NCI-H2196 (cell line): ENCODE measurements around the gene WWP2.

Source experiments
- DNase-seq: peaks from one replicate; lab custom pipeline; 2025; ENCODE audit not compliant: unreplicated experiment; lab: John Stamatoyannopoulos, UW

WWP2 gene

DNA sequence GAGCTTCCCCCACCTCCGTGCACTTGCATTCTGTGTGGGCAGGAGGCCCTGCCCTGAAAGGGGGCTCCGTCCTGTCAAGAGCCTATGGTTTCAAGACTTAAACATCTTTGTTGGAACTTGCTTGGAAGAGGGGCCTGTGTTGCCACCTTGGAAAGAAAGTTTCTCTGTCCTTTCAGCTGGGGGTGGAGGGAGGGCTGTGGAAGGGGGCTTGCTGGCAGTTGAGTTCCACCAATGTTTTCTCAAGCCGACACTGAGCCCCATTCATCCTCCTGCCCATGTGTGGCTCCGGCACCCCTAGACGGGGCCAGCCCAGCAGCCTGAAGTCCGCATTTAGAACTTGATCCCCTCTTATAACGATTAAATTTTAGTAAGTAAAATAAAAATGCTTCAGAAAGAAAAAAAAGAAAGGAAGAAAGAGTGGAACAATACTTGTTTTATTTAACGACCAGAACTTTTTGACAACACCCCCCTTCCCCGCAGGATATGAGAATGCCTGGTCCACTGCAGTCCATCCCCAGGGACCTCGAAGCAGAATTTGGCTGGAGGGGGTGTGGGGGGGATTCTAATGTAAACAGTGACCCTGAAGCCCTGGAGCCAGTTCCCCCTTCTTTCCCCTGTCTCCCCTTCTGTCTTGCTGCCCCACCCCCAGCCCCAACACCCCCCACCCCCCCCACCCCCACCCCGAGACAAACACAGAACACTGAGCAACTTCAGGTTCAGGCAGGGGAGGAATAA is 162.1 kb downstream of the WWP2 start:
- no peak for DNase-seq

GRCh38 chr16:69924777-69925191 is 162.7 kb downstream of the WWP2 start:
- DNase-seq, result no peak

- DNase-seq, result no peak
Observed at GRCh38 chr16:69925311-69925710, 163.2 kb downstream of the WWP2 start.

DNA sequence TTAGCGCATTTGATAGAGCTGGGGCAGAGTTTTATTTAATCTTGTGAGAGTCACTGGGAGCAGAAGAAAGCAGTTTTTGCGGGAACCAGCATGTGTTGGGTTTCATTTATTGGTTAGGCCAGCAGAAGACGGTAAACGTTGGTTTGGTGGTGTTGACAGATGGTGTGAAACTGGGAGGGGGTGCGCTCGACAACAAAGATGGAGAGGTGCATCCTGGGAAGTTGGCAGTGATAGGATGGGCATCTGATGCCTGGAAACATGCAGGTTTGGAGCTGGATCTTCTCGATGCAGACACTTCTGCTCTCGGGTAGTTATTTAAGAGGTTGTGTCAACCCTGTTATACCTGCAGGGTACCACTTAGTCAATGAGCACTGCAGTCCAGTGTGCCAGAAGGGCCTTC is 164.1 kb downstream of the WWP2 start:
- no peak for DNase-seq

GRCh38 chr16:69927056-69927757 is 165.1 kb downstream of the WWP2 start:
- no peak for DNase-seq

GRCh38 chr16:69928856-69929400 is 166.8 kb downstream of the WWP2 start:
- DNase-seq, result no peak

- no peak for DNase-seq
Observed at GRCh38 chr16:69929480-69929879, 167.3 kb downstream of the WWP2 start.

DNA sequence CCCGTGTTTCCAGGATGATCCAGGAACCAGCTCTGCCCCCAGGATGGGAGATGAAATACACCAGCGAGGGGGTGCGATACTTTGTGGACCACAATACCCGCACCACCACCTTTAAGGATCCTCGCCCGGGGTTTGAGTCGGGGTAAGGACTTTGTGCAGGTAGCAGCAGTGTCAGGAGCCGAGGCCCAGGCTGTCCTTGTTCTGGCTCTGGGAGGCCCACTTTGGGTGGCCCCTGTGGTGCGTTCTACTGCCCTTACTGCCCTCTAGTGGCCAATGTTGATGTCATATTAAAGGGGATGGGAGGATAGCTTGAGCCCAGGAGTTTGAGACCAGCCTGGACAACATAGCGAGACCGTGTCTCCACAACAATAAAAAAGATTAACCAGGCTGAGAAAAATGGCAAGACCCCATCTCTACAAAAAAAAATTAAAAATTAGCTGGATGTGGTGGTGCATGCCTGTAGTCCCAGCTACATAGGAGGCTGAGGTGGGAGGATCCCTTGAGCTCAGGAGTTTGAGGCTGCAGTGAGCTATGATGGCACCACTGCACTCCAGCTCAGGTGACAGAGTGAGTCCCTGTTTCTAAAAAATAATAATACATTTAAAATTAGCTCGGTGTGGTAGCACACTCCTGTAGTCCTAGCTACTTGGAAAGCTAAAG is 168.1 kb downstream of the WWP2 start:
- peak; percentile 44 for DNase-seq

- no peak for DNase-seq
Observed at GRCh38 chr16:69931631-69932030, 169.5 kb downstream of the WWP2 start.

DNA sequence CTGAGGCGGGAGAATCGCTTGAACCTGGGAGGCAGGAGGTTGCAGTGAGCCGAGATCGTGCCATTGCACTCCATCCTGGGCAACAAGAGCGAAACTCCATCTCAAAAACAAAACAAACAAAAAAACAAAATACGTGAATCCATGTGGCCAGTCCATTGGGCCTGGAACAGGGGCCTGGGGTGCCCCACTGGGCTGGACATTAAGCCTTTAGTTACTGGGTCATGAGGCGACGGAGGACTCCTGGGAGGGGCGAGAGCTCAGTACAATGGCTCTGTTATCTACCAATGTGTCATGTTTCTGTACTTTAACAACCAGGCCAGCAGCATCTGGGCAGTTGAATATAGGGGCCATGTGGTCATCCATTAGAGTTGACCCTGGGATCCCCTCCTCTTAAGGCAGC is 170.1 kb downstream of the WWP2 start:
- DNase-seq, result no peak

GRCh38 chr16:69932691-69933392 is 170.7 kb downstream of the WWP2 start:
- DNase-seq, result no peak

DNA sequence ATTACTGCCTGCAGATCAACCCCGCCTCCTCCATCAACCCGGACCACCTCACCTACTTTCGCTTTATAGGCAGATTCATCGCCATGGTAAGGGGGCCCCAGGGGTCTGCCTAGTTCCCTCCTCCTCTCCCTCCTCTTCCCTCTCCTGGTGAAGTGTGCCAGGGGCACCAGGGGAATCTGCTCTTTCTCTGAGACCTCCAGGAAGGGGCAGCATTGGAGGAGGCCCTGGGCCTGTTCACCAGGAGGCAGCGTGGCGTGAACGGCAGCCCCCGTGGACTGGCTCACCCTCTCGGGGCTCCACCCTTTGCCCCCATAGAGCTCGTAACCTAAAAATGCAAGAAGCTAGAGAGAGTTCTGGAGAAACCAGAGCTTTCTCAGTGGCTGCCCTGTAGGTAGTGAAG is 171.9 kb downstream of the WWP2 start:
- no peak for DNase-seq

GRCh38 chr16:69934751-69935150 is 172.6 kb downstream of the WWP2 start:
- DNase-seq, result no peak

GRCh38 chr16:69935278-69935711 is 173.2 kb downstream of the WWP2 start:
- no peak for DNase-seq

- DNase-seq, result no peak
Observed at GRCh38 chr16:69935740-69936139, 173.6 kb downstream of the WWP2 start.

GRCh38 chr16:69936252-69936651 is 174.1 kb downstream of the WWP2 start:
- DNase-seq, result no peak

DNA sequence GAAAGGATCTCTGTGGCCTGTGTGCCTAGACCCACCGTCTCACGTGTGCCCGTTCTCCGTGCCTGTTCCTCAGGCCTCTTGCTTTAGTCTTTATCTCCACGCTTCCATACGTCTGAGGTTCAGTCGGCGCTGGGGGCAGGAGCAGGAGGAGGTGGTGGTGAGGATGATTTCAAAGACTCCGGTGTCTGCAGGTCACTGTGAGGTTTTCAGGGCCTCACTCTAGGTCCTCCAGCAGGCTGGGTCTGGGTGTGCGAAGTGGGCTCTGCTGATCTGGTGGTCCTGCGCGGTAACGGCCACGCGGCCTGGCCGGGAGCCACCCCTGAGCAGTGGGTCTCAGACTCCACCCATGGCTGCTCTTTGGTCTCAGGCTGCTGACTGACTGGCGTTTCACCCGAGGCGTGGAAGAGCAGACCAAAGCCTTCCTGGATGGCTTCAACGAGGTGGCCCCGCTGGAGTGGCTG is 174.6 kb downstream of the WWP2 start:
- no peak for DNase-seq

GRCh38 chr16:69937465-69937951 is 175.4 kb downstream of the WWP2 start:
- no peak for DNase-seq

DNA sequence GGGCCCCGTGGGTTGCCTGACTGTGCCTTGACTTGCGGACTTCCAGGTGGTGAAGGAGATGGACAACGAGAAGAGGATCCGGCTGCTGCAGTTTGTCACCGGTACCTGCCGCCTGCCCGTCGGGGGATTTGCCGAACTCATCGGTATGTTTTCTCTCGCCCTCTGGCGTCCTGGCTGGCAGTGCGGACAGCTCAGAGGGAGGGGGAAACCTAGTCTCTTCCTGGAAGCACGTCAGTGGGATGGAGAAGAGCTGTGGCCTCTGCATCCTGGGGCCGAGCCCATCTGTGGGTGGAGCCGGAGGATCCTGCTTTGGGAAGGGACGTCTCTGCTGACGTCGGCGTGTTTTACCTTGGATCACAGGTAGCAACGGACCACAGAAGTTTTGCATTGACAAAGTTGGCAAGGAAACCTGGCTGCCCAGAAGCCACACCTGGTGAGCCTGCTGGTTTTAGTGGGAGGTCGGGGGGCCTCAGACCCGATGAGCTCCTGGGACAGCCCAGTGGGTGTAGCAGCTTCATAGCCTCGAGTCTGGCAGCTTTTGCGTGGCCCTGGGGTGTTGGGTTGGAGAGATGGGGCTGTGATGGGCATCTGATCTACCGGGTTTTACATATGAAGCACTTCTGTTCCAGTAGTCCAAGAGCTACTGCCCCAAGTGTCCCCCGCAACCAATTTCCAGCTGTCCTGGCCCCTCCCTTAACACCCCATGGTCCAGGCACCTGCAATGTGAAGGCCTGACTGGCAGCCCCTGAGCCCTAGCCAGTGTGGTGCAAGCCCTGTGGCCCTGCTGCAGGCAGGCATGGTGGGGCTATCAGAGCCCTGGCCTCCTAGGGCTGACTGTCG is 177.1 kb downstream of the WWP2 start:
- DNase-seq, result no peak
